ENCODE data around the gene PLA2G3. TPM values are rescaled to one million over a fixed set of nuclear protein-coding genes. Genes with fewer than 3 reads are reported as not detected.
A peak's percentile ranks its signal among the peaks of the same experiment; 100 is the strongest.

The PLA2G3 gene
- polyA plus RNA-seq, 10 donors: not detected

DNA sequence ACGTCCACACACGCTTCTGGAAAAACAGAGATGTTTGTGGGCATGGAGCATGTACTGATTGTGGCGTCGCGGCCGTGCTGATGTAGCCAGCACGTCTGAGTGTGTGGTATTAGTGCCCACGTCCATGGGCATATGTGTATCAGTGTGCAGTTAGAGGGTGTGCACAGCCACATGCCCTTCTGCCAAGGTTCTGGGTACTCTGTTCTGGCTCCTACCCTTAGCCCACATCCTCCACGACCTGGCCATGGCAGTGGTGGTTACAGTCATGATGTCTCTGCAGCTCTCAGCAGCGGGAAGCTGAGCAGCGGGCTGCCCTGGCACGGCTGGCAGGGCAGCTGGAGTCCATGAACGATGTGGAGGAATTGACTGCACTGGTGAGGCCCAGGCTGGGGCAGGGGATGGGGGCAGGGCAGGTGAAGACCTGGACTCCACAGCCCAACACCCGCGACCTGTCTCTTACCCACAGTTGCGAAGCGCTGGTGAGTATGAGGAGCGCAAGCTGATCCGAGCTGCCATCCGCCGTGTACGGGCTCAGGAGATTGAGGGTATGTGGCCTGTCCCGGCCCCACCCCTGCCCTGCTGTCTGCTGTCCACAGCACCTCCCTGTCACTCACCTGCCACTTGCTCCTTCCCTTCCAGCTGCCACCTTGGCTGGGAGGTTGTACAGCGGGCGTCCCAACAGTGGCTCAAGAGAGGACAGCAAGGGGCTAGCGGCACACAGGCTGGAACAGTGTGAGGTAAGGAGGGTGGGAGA, 51.9 kb downstream of the PLA2G3 start:
- DNase-seq: no peak

DNA sequence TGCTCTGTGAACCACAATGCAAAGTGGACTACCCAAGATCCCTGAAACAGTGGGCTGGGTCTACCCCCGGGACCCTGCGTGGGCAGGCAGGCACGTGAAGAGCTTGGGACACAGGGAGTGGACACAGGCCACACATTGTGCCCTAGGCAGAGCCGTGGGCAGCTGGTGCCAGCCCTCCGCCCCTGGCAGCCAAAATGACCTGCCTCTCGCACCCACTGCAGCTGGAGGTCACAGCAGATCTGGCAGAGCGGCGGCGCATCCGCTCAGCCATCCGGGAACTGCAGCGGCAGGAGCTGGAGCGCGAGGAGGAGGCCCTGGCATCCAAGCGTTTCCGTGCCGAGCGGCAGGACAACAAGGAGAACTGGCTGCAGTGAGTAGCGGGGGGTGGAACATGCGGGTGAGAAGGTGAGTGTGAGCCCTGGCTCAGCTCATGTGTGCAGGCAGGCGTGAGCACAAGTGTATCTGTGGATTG, 52.5 kb downstream of the PLA2G3 start:
- no peak for DNase-seq

DNA sequence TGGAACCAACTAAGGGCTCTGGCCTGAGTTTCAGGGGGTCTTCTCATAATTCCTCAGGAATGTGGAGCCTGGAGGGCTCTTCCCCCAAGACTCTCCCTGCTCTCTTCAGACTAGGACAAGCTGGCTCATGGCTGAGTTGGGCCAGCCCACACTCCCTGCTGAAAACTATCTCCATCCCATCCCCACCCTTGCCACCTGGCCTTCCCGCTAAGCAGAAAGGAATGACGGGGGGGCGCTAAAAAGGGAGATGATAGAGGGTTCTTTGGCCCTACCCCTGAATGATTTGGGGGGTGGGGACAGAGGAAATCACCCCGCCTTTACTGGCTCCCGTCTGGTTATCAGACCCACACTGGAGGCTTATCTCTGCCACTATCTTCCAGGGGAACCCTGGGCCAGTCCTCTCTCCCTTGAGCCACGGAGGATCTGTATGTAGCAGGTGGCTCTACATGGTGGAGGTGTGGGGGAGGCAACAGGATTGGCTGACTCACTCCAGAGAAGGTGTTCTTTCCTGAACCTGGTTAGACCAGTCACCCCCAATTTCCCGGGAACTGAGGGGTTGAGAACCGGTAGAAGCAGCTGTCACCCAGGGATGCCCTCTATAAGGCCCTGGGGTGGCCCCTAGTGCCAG, 53.5 kb downstream of the PLA2G3 start:
- no peak for DNase-seq

DNA sequence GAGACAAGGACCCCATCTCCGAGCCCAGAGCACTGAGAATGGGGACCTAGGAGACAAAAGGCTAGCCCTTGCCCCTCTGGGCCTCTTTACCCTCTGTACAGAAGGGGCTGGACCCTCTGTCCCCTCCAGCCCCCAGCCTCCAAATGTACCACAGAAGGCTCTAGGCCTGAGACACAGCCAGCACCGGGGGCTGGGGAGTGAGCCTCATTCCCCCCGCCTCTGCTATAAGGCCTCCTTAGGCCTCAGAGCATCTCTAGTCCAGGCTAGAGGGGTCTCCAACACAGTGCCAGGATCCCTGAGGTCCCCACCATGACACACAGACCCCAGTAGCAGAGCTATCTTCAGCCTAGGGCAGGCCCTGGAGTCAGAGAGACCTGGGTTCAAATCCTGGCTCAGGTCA, 54.4 kb downstream of the PLA2G3 start:
- no peak for DNase-seq

DNA sequence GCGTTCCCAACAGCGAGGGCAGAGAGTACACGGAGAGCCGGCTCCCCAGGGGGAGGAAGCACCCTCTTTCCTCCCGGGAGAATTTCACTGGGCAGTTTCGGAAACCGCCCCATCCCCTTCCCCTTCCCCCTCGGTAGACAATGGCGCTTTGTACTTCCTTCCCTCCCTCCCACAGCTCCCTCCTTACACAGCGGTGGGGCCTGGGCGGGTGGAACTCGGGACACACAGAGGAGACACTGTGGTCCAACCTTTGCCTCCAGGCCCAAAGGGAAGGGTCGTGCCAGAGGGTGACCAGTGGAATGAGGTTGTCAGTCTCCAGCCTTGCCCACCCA, 54.8 kb downstream of the PLA2G3 start:
- no peak for DNase-seq

DNA sequence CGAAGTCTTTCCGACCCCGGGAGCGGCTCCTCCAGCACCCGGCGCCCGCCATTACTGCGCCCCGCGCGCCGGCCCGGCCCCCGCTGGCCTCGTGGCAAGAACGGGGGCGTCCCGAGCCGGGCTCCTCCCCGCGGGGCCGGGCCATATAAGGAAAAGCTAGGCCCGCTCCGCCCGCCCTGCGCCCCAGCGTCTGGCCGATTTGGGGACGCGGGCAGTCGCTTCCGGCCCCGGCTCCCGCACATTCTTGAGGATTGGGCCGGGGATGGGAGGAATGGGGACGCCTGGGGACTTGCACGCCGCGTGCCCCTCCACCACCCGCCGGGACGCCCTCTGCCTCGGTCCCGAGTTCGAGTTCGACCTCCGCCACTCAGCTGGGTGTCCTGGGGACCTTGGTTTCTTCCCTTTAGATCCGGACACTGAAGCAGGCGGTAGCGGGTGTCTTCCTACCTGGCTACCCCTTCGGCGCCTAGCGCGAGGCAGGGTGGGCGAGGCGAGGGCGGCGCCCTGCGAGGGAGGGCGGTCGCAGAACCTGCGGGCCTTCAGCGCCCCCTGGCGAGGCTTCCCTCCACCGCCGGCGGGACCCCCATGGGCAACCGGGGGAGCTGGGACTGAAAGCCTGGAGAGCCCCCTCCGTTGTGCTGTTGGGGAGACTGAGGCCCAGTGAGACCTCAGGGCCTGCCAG, 55.4 kb downstream of the PLA2G3 start:
- DNase-seq: peak; percentile 85 to 94 (median 90)

Other genes with a start within 250 kb of the PLA2G3 start
- gene MORC2, start 171.7 kb downstream of the PLA2G3 start, polyA plus RNA-seq (ENCODE audit: insufficient read length in 10 of 10): 10 to 100 TPM; 20.7 to 29.8 (median 24.8) TPM
- 100 to 1,000 TPM in 9 of 10 donors, 10 to 100 TPM in 1; 91.5 to 135 (median 123) TPM for gene TUG1, start 171.2 kb downstream of the PLA2G3 start, polyA plus RNA-seq (ENCODE audit: insufficient read length in 10 of 10)
- 100 to 1,000 TPM in 9 of 10 donors, 10 to 100 TPM in 1; 98.8 to 216 (median 189) TPM for gene SMTN, start 59.2 kb downstream of the PLA2G3 start, polyA plus RNA-seq (ENCODE audit: insufficient read length in 10 of 10)
- gene SELENOM, start 32.9 kb downstream of the PLA2G3 start, polyA plus RNA-seq (ENCODE audit: insufficient read length in 10 of 10): 10 to 100 TPM; 10.0 to 31.9 (median 18.0) TPM
- gene INPP5J, start 17.5 kb downstream of the PLA2G3 start, polyA plus RNA-seq (ENCODE audit: insufficient read length in 10 of 10): 1 to 10 TPM in 6 of 10 donors, under 1 TPM in 4; 0.43 to 1.7 (median 1.1) TPM
- 10 to 100 TPM; 22.2 to 28.6 (median 24.3) TPM for gene RNF185, start 19.7 kb upstream of the PLA2G3 start, polyA plus RNA-seq (ENCODE audit: insufficient read length in 10 of 10)
- gene LIMK2, start 71.8 kb upstream of the PLA2G3 start, polyA plus RNA-seq (ENCODE audit: insufficient read length in 10 of 10): 10 to 100 TPM; 16.6 to 28.1 (median 20.4) TPM
- gene PIK3IP1, start 152.0 kb upstream of the PLA2G3 start, polyA plus RNA-seq (ENCODE audit: insufficient read length in 10 of 10): 10 to 100 TPM in 1 of 10 donors, 1 to 10 TPM in 9; 2.8 to 13.2 (median 4.0) TPM
- 10 to 100 TPM; 20.1 to 29.4 (median 22.0) TPM for gene PATZ1, start 205.8 kb upstream of the PLA2G3 start, polyA plus RNA-seq (ENCODE audit: insufficient read length in 10 of 10)